ENCODE data around the gene DMRT1. TPM values are rescaled to one million over a fixed set of nuclear protein-coding genes. Genes with fewer than 3 reads are reported as not detected.

The DMRT1 gene
- total RNA-seq, 2 donors from 2014 or later: not detected

DNA sequence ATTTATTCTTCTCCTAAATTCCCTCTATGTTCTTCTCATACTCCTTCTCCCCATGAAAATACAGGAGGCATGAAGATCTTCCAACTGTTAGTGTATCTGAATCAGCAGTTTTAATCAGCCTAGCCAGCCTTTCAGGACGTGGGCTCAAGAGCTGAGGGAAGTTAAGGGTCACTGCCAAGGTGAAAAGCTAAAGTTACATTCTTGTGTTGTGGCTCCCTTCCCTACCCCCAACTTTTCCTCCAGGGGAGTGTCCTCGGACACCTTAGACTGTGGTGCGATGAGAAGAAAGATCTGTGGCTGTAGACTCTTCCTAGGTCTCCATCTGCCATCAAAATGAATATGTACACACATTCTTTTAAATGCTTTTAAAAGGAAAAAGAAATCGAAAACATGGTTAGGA, 139.1 kb downstream of the DMRT1 start:
- DNase-seq: no peak
- Histone ChIP-seq H3K27me3 (peaks cover 76% of the 10 kb centered on the region), H3K4me3 (no peak overlapping the region), H3K27ac (no peak overlapping the region), H3K9ac (ENCODE audit: low read depth in 2 of 2, low read length in 2 of 2) (no peak overlapping the region), H3K4me1 (no peaks in the 10 kb centered on the region), H3K9me3 (no peaks in the 10 kb centered on the region), H3K36me3 (no peaks in the 10 kb centered on the region)
- TF ChIP-seq, protein P1, sequence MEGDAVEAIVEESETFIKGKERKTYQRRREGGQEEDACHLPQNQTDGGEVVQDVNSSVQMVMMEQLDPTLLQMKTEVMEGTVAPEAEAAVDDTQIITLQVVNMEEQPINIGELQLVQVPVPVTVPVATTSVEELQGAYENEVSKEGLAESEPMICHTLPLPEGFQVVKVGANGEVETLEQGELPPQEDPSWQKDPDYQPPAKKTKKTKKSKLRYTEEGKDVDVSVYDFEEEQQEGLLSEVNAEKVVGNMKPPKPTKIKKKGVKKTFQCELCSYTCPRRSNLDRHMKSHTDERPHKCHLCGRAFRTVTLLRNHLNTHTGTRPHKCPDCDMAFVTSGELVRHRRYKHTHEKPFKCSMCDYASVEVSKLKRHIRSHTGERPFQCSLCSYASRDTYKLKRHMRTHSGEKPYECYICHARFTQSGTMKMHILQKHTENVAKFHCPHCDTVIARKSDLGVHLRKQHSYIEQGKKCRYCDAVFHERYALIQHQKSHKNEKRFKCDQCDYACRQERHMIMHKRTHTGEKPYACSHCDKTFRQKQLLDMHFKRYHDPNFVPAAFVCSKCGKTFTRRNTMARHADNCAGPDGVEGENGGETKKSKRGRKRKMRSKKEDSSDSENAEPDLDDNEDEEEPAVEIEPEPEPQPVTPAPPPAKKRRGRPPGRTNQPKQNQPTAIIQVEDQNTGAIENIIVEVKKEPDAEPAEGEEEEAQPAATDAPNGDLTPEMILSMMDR (IDR thresholded peaks at IDR 0.05): no peak
- intact Hi-C loops (cut with DNase I): no loop called here

DNA sequence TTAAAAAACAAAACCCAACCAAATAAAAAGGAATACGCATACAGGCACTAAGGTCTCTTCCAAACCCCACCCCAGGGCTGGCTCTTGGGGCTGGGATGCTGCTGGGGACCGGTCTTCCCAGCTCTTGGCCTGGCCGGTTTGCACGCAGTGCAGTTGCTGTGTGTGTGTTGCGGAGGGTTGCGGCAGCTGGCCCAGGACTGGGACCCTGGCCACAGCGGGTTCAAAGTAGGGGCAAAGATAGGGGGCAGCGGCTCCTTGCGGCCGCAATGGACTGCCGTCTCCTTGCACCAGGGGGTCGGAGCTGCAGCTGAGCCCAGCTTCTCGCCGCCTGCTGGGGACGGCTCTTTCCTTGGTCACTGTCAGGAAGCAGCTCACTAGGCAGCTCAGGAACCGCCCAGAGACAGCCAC, 140.0 kb downstream of the DMRT1 start:
- Histone ChIP-seq H3K9me3 (no peaks in the 10 kb centered on the region), H3K36me3 (no peaks in the 10 kb centered on the region), H3K9ac (ENCODE audit: low read depth in 2 of 2, low read length in 2 of 2) (no peak overlapping the region), H3K4me1 (no peaks in the 10 kb centered on the region), H3K27me3 (peaks cover 68% of the 10 kb centered on the region), H3K4me3 (no peak overlapping the region), H3K27ac (no peak overlapping the region)
- intact Hi-C loops (cut with DNase I): no loop called here
- no peak for DNase-seq
- TF ChIP-seq, protein P1 (IDR thresholded peaks at IDR 0.05): no peak

DNA sequence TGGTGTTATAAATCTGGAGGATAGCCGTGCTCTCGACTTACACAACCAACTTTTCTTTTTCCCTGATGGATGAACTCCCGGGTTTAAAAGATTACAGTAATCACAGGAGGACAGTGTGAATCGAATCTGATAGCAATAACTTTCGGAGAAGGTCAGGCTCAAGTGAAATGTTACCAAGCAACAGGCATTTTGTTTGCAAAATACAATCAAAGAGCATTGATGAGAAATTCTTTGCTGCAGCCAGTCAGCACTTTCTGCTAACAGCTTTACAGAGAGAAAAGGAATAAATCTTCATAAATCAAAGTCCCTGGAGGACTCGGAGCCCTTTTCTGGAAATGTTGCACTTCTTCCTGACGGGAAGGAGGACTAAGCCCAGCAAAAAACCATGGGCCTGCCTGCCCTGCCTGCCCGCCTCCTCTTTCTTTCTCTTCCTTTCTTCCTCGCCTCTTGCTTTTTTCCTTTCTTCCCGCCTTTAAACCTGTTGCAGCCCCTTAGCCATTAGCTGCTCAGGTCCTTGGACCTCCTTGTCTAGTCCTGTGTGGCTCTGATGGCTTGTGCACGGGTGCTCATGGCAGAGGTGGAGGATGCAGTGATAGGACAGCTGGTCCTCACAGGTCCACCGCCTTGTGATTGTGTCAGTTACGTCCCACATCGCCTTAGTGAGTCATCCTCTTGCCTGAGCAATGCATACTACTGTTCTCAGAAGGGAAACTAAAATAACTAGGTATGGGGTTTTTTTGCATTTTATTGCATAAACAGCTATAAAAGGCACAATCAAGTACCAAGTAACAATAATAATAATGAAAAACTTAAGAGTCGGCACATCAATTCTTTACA, 141.1 kb downstream of the DMRT1 start:
- no peak overlapping the region for H3K9ac ChIP-seq (ENCODE audit: low read depth in 2 of 2, low read length in 2 of 2)
- H3K4me1 ChIP-seq: no peaks in the 10 kb centered on the region
- no peaks in the 10 kb centered on the region for H3K9me3 ChIP-seq
- H3K4me3 ChIP-seq: no peak overlapping the region
- DNase-seq: no peak
- TF ChIP-seq, protein P1 (IDR thresholded peaks at IDR 0.05): no peak
- no peaks in the 10 kb centered on the region for H3K36me3 ChIP-seq
- H3K27ac ChIP-seq: no peak overlapping the region
- H3K27me3 ChIP-seq: peaks cover 58% of the 10 kb centered on the region
- intact Hi-C loops (cut with DNase I): no loop called here

DNA sequence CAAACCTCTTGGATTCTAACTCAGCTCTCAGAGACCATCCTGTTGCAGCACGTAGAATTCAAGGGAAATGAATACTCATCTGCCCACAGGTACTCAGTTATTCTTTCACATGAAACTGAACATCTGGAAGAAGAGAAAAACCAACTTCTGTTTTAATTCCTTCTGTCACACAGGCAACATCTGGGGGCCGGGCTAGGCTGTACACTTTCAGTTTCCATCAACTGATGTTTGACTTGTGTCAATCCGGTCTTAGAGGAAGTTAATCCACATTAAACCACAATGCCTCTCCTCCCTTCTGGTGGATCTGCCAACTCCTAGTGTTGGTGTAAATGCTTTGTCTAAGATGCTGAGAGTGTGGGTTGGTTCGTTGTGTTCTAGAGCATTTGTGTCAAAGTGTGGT, 152.5 kb downstream of the DMRT1 start:
- TF ChIP-seq, protein P1 (IDR thresholded peaks at IDR 0.05): no peak
- no peak for DNase-seq
- Histone ChIP-seq H3K4me3 (no peak overlapping the region), H3K27ac (no peak overlapping the region), H3K27me3 (no peaks in the 10 kb centered on the region), H3K36me3 (no peaks in the 10 kb centered on the region), H3K4me1 (no peaks in the 10 kb centered on the region), H3K9me3 (no peaks in the 10 kb centered on the region), H3K9ac (ENCODE audit: low read depth in 2 of 2, low read length in 2 of 2) (no peak overlapping the region)
- intact Hi-C loops (cut with DNase I): no loop called here

DNA sequence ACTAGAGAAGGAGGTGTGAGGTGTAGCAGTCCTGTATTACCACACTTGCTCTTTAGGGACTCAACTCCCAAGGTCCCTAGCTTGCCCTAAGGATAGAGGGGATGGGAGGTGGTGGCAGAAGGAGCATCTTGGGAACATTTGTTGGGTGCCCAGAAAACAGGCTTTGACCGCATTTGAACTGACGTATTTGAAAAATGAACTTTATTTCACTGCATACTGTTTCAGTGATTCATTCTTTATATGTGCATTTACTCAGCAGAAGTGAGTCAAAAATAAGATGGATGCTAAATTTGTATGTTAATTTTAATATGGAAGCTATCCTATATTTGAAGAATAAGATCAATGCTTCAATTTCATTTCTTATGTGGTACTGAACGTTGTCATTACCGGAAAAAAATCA, 153.7 kb downstream of the DMRT1 start:
- Histone ChIP-seq H3K4me3 (no peak overlapping the region), H3K36me3 (no peaks in the 10 kb centered on the region), H3K4me1 (no peaks in the 10 kb centered on the region), H3K27ac (no peak overlapping the region), H3K27me3 (no peaks in the 10 kb centered on the region), H3K9ac (ENCODE audit: low read depth in 2 of 2, low read length in 2 of 2) (no peak overlapping the region), H3K9me3 (no peaks in the 10 kb centered on the region)
- intact Hi-C loops (cut with DNase I): no loop called here
- no peak for DNase-seq
- TF ChIP-seq, protein P1 (IDR thresholded peaks at IDR 0.05): no peak

All from colonic mucosa (tissue), 4 donors.